Erythroblast (primary cell): Measurements from ENCODE around the gene CD320.

Experiments used
- GATA1 ChIP-seq: IDR thresholded peaks from 2 replicates; pipeline ENCODE4 v1.6.1; 2011; ENCODE audit warnings: low read depth, mild to moderate bottlenecking, control low read depth, low read length, moderate library complexity
- POLR2A ChIP-seq: IDR thresholded peaks from 2 replicates; pipeline ENCODE4 v1.6.1; 2011; ENCODE audit warnings: mild to moderate bottlenecking, low read length

DNA sequence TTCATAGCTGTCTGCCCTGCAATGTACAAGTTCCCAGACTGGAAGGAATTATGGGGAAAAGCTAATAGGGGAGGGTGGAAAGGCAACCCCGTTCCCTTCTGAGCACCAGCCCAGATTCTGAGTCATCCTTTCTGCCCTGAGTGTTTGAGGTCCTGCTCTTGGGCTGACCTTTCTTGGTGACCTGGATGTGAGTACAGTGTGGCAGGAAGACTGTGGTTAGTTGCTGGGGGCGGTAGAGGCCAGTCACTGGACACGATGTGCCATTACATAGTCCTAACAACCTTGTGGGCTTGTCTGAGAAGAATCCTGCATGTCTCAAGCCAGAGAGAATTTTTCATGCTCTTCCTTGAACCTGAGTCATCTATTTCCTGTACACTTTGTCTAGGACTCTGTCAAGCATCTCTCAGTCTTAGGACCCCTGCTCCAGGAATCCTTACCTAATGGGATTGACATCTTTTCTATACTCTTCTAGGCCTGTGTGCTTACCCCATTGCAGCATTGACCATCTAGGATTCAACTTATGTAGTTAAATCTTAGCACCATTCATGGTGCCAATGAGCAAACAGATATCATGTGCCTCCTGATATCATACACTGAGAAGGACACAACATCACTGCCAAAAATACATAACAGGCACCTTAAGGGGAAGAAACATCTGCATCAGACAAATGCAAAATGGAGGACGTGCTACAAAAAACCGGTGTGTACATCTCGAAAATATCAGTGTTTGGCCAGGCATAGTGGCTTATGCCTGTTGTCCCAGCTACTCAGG lies 47.7 kb upstream of the CD320 start:
- no peak for TF ChIP-seq POLR2A
- TF ChIP-seq GATA1 = no peak
